Measurements from ENCODE around the gene POU2F1.
A peak's percentile ranks its signal among the peaks of the same experiment; 100 is the strongest.

POU2F1 gene

GRCh38 chr1:167220537-167221125 is at the start of gene POU2F1:
Gene POU2F1, plus strand, starts transcription at chr1:167220886. Its CDS starts 12 bp downstream, at chr1:167220898.
- TF ChIP-seq CTCF (IDR thresholded peaks at IDR 0.05): peak; percentile 78
- H3K27ac ChIP-seq: peak within 1 kb of the TSS; percentile 98 to 99
- peak; percentile 98 for DNase-seq (ENCODE audit: low spot score)
- H3K4me3 ChIP-seq: peak within 1 kb of the TSS; percentile 99

- no peak overlapping the region for H3K27ac ChIP-seq
- no peak overlapping the region for H3K4me3 ChIP-seq
- DNase-seq (ENCODE audit: low spot score): no peak
- TF ChIP-seq CTCF (IDR thresholded peaks at IDR 0.05): no peak
Observed at GRCh38 chr1:167171286-167171929, 49.3 kb upstream of the POU2F1 start.

- no peak for TF ChIP-seq CTCF (IDR thresholded peaks at IDR 0.05)
- no peak for DNase-seq (ENCODE audit: low spot score)
- no peak overlapping the region for H3K27ac ChIP-seq
- H3K4me3 ChIP-seq: no peak overlapping the region
Observed at GRCh38 chr1:167173516-167174184, 47.0 kb upstream of the POU2F1 start.

GRCh38 chr1:167175901-167176300 is 44.8 kb upstream of the POU2F1 start:
- DNase-seq (ENCODE audit: low spot score): no peak
- TF ChIP-seq CTCF (IDR thresholded peaks at IDR 0.05): no peak
- Histone ChIP-seq H3K4me3 (no peak overlapping the region), H3K27ac (no peak overlapping the region)

GRCh38 chr1:167178831-167179230 is 41.9 kb upstream of the POU2F1 start:
- Histone ChIP-seq H3K4me3 (no peak overlapping the region), H3K27ac (no peak overlapping the region)
- DNase-seq (ENCODE audit: low spot score): no peak
- no peak for TF ChIP-seq CTCF (IDR thresholded peaks at IDR 0.05)

- H3K27ac ChIP-seq: no peak overlapping the region
- TF ChIP-seq CTCF (IDR thresholded peaks at IDR 0.05): no peak
- no peak overlapping the region for H3K4me3 ChIP-seq
- no peak for DNase-seq (ENCODE audit: low spot score)
Observed at GRCh38 chr1:167182571-167183320, 37.9 kb upstream of the POU2F1 start.
